Fibroblast of skin of left quadriceps (primary cell): ENCODE data around the gene OR2M5.

ENCODE experiments used
- DNase-seq, 2 experiments: peaks; one replicate each; pipeline ENCODE4 v3.0.0-alpha.2; 2013; ENCODE audit warnings: low read depth in 2 of 2

Gene OR2M5, protein sequence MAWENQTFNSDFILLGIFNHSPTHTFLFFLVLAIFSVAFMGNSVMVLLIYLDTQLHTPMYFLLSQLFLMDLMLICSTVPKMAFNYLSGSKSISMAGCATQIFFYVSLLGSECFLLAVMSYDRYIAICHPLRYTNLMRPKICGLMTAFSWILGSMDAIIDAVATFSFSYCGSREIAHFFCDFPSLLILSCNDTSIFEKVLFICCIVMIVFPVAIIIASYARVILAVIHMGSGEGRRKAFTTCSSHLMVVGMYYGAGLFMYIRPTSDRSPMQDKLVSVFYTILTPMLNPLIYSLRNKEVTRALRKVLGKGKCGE

DNA sequence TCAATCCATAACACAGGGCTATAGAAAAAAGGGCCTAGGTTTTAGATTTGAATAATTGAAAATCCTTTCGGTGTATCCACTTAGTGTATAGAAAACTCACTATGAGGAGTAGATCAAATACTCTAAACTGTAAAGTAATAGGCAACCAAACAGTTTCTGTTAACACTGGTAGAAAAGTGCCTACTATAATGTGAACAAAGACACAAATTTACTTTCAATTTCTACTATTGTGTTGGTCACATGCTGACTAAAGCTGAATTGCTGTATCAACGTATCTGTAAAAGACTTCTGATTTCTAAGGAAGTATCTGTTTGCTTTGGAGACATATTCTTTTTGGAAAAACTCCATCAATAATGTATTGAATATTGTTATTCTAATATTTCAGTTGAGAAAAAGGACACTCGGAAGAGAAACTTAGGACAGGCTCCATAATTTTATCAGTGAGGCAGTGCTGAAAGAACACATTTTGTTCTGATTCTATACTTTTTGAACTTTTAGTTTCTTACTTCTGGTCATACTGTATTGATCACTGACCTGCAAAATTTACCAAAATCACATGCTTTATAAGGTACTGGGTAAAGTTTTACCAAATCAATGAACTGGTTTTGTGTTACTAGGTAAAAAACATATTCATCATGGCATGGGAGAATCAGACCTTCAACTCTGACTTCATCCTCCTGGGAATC lies at the start of gene OR2M5:
Gene OR2M5, plus strand, starts transcription at position 636 of the 686 bp plus-strand sequence. Its CDS starts 0 bp downstream, at position 636.
- no peak for DNase-seq

DNA sequence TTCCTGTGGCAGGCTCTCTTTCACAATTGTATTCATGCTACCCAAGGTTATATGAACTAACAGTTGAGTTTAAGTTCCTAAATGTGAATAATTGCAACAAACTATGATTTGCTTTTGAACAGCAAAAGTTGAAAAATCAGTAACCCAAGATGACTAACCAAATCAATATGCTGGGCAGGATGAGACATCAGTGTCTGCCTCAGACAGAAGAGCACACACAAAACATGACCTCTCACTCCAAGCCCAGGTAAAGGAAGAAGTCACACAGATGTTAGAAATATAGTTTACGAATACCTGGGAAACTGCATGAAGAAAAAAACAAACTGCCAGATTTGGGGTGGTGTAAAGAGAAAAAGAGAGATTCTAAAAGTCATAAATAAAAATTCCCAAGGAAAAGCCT lies 46.4 kb upstream of the OR2M5 start:
- DNase-seq = no peak

DNA sequence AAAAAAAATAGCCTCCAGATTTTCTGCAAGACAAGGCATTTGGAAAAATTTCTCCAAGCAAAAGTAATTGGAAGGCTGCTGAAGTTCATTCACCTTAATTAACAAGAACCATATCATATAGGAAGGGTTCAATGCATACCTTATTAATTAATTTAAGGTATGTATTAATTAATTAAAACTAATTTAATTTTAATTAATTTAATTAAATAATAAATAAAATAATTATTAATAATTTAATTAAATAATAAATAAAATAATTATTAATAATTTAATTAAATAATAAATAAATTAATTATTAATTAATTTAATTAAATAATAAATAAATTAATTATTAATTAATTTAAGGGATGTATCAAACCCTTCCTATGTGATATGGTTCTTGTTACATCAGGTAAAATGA lies 42.1 kb upstream of the OR2M5 start:
- DNase-seq = no peak

DNA sequence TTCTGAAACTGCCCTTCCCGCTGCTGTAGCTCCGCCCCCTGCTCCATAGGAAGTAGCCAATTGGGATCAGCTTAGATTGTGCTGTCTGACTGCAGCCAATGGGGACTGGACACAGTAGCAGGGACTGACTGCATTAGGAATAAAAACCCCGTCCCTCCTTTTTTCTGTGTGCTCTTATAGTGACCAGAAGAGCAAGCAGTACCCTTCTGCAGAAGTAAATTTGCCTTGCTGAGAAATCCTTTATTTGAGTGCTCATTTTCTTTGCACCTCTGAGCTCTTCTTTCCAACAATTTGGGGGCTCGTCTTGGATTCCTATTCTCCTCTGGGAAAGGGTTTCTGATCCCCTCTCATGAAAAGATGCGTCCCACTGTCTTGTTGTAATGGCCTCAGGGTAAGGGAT lies 33.8 kb upstream of the OR2M5 start:
- DNase-seq = no peak

DNA sequence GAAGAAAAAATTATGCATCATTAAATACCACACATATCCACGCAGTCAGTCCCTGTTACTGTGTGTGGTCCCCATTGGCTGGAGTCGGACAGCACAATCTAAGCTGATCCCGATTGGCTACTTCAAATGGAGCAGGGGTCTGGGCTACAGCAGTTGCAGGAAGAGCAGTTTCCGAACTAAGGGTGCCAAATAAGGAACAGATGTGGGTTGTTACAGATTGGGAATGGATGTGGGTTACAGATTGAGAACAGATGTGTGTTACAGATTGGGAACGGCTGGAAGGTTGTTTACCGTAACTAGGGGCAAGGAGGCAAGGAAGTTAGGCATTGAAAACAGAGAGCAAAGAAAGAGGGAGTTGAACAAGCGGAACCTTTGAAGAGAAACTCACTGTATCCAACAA lies 30.1 kb upstream of the OR2M5 start:
- DNase-seq = no peak

DNA sequence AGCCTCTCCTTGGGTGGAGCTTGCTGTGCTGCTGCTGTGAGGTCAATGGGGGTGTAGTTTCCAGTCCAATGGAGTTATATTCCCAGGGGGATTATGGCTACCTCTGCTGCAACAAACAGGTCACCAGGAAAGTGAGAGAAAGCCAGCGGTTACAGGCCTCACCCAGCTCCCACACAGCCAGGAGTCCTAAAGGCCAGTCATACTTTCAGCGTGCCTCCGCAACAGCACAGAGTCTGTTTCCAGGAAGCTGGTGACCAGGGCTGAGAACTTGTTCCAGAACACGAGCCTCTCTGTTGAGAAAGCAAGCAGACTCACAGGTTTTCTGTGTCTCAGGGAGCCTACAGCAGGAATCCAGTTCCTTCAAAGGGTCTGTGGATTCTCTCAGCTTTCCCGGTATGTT lies 17.3 kb upstream of the OR2M5 start:
- no peak for DNase-seq

DNA sequence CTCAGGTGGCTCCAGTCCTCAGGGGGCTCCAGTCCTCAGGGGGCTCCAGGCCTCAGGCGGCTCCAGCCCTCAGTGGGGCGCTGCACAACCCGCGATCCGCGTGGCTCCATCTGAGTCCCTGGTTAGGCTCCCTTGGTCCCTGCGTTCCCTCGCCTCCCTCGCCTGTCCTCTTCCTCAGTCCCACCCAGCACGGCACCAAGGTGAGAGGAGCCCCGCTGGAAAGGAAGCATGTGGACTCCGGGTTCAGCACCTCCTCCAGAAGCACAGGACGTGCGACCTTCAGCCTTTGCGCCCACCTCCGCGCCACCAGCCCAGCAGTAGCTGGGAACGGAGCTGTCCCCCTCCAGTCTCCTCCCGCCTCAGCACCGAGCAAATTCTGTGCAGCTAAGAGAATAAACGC lies 8.1 kb upstream of the OR2M5 start:
- DNase-seq = no peak

DNA sequence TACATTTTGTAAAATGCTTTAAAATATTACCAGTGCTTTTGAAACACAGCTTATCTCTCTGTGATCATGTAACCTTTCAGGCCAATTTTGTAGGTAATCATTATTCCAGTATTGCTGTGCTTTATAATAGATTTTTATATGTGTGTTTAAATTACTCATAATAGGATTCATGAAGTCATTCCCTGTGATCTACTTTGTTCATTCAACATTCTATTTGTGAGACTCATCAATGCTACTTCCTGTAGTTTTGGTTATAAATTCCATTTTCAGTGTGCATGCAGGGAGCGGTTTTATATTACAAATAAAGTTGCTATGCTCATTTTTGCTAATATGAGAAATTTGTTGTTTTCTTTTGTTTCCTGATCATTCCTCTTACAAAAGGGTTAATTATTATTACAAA lies 4.1 kb upstream of the OR2M5 start:
- no peak for DNase-seq

DNA sequence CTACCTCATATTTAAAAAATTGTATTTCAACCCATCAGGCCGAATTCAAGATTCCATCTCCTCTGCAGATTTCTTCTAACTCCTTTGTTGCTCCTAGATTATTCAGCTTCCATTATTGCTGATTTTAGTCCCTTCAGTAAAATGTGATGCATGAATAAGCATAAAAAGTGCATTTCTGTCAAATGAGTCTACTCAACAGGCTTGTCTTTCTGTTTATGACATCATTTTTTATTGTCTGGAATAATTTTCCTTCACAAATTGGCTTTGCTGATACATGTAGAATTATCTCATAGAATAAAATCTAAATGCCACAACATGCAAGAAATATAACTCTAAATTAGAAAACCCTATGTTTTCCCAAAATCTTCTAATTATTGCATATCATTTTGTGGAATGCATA lies 1.6 kb upstream of the OR2M5 start:
- DNase-seq = no peak

DNA sequence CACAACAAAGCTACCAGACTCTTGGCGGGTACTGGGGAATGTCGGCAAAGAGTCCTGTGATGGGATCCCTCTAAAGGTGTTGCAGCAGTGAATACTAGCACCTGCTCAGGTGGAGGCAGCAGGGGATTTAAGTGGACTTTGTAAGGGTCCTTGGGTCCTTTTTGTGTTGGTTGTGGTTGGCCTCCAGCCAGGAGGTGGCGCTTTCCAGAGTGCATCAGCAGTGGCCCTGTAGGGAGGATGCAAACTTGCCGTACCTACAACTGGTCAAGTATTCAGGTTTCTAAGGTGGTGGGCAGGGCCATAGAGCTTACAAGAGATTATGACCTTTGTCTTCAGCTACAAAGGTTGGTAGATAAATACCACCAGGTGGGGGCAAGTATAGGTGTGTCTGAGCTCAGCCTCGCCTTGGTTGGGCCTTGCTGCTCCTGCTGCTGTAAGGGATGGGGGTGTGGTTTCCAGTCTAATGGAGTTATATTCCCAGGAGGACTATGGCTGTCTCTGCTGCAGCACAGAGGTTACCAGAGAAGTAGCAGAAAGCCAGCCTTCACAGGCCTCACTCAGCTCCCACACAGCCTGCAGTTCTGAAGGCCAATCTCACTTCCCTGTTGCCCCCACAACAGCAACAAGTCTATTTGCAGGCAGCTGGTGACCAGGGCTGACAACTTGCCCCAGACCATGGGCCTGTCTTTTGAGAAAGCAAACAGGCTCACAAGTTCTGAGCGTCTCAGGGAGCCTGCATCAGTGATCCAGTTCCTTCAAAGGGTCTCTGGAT lies 7.3 kb downstream of the OR2M5 start:
- no peak for DNase-seq

DNA sequence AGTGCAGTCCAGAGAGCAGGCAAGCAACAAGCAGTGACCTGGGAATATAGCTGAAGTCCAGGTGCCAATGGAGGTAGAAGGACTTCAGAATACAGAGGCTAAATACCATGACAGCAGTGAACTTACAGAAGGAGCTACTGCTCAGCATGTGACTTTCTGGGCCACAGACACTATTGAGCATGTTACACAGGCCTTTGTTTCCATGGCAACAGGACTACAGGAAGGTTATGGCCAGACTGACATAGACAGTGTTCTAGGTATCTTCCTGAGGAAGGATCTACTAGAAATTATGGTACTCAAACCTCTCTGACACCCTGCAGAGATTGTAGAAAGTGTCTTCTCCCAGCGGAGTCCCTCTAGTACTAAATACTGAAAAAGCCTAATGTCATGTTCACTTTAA lies 11.0 kb downstream of the OR2M5 start:
- no peak for DNase-seq

DNA sequence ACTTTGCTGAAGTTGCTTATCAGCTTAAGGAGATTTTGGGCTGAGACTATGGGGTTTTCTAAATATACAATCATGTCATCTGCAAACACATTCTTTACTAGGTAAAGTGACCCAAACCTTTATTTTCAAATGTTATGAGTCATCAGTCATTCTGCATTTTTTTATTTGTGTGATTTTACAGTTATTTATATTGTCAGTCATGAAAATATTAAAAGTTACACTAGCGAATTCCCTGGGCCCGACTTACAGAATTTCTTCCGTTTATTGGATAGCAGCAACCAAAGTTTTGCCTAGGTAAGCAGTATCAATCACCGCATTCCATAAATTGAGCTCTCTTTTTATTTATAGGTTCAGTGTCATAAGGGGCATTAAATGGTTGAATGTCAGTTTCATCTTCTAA lies 13.8 kb downstream of the OR2M5 start:
- no peak for DNase-seq

DNA sequence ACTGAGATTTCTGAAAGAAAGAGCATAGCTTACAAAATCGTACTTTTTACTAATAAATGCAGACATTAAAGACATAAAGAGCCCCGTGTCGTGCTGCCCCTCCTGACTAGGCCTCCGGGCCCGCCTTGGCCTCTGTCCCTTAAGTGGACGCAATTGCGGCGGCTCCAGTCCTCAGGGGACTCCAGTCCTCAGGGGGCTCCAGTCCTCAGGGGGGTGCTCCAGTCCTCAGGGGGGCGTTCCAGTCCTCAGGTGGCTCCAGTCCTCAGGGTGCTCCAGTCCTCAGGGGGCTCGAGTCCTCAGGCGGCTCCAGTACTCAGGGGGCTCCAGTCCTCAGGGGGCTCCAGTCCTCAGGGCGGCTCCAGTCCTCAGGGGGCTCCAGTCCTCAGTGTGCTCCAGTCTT lies 19.1 kb downstream of the OR2M5 start:
- DNase-seq = no peak

DNA sequence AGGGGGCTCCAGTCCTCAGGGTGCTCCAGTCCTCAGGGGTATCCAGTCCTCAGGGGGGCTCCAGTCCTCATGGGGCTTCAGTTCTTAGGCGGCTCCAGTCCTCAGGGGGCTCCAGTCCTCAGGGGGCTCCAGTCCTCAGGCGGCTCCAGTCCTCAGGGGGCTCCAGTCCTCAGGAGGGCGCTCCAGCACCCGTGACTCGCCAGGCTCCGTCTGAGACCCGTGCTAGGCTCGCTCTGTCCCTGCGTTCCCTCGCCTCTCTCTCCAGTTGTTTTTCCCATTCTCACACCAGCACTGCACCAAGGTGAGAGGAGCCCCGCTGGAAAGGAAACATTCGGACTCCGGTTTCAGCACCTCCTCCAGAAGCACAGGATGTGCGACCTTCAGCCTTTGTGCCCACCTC lies 20.2 kb downstream of the OR2M5 start:
- DNase-seq = no peak

DNA sequence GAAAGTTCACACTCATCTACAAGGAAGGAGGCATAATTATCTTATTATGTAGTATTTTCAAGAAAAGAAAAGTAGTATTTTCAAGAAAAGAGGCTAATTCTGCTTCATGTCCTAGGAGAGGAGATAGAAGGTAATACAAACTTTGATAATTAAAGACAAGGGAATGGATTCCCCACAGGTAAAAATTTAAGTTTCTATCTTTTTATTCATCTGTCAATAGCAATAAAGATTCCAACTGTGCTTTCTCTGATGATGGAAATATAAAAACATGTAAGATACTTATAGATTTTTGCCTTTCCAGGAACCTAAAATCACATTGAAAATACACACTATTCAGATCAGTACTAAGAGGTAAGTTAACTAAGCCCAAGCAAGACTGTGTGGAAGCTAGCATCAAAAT lies 29.6 kb downstream of the OR2M5 start, which contains the start of gene OR2M2:
Gene OR2M2, plus strand, starts transcription at position 301 of the 400 bp plus-strand sequence. CDS start 5,165 bp downstream, outside the sequence.
- no peak for DNase-seq

DNA sequence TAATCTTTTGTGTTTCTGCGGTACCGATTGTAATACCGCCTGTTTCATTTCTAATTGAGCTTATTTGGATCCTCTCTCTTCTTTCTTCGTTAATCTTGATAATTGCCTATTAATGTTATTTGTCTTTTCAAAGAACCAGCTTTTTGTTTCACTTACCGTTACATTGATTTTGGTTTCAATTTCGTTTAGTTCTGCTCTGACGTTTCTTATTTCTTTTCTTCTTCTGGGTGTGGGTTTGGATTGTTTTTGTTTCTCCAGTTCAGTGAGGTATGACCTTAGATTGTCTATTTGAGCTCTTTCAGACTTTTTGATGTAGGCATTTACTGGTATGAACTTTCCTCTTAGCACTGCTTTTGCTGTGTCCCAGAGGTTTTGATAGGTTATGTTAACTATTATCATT lies 39.0 kb downstream of the OR2M5 start:
- no peak for DNase-seq

DNA sequence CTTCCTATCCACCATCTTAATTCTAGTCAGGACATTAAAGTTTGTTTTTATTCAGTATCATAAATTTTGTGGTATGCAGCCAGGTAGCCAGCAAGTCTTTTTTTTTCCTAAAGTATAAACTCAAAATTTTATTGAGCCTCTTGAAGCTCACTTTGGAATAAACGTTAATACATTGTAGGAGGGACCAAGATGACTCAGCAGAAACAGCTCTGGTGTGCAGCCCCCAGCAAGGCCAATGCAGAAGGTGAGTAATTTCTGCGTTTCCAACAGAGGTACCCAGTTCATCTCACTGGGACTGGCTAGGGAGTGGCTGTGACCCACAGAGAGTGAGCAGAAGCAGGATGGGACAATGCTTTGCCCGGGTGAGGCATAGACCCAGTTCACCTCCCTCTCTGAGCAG lies 42.4 kb downstream of the OR2M5 start:
- no peak for DNase-seq

DNA sequence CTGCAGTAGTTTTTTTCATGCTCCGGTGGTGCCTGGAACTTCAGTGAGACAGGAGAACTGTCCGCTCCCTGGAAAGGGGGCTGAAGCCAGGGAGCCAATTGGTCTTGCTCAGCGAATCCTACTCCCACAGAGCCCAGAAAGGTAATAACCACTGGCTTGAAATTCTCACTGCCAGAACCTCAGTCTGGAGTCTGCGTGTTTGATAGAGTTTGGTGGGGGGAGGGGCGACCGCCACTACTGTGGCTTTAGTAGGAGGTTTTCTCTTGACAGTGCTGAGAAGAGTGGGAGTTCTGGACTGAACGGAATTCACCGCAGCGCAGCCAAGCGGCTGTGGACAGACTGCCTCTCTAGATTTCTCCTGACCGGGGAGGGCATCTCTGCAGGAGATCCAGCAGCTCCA lies 44.1 kb downstream of the OR2M5 start:
- DNase-seq = no peak

DNA sequence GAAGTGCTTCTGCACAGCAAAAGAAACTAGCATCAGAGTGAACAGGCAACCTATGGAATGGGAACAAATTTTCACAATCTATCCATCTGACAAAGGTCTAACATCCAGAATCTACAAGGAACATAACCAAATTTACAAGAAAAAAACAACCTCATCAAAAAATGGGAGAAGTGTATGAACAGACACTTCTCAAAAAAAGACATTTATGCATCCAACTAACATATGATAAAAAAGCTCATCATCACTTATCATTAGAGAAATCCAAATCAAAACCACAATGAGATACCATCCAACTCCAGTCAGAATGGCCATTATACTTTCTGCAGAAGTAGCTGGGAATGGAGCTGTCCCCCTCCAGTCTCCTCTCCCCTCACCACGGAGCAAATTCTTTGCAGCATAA lies 49.2 kb downstream of the OR2M5 start:
- DNase-seq = no peak
